ENCODE data around the gene OR8A1.
"Not testable (repeated sequence)": the region's sequence is repeated elsewhere in the genome, so short reads cannot be mapped to it uniquely, and the experiment has no call there.

Gene OR8A1

GRCh38 chr11:124595302-124595701 is 25.5 kb downstream of the OR8A1 start:
- DNase-seq (ENCODE audit: low spot score) = no peak

DNA sequence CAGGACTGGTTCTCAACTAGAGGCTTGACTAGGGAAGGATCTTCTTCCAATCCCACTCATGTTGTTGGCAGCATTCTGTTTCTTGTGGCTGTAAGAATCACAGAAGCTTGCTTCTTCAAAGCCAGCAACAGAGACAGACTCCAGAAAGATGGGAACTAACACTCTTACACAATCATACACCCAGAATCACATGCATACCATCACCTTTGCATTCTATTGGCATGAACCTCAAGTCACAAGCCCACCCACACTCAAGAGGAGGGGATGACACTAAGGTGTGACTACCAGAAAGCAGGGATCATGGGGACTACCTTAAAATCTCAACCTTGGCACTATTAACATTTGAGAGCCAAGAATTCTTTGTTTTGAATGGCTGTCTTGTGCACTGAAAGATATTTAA is 27.8 kb downstream of the OR8A1 start:
- DNase-seq (ENCODE audit: low spot score) = no peak

- no peak for DNase-seq (ENCODE audit: low spot score)
Measured at GRCh38 chr11:124600621-124601320, 31.0 kb downstream of the OR8A1 start.

DNA sequence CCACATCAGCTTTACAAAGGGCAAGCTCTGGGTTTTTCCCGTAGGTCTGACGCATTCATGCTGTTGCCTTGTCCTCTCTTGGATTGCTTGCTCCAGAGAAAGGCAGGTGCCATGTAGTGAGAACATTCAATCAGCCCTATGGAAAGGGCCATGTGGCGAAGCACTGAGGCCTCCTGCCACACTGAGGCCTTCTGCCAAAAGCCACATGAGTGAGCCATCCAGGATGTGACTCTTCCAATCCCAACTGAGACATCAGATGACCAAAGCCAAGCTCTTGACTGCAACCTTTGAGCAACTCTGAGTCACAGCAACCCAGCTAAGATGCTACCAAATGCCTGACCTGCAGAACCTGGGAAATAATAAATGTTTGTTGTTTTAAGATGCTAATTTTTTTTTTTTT is 32.4 kb downstream of the OR8A1 start:
- DNase-seq (ENCODE audit: low spot score) = no peak

DNA sequence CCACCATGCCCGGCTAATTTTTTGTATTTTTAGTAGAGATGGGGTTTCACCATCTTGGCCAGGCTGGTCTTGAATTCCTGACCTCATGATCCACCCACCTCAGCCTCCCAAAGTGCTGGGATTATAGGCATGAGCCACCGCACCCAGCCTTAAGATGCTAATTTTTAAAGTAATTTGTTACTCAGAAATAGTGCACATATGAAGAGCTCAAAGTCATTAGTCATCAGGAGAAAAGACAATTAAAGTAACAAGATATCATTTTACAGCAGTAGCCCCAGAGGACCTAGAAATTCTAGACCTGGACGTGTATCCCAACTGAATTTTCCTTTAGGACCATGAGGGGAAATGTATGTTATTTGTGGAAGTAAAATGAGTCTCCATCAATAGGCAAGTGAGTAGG is 32.9 kb downstream of the OR8A1 start:
- not testable (repeated sequence) for DNase-seq (ENCODE audit: low spot score)

GRCh38 chr11:124605719-124606118 is 35.9 kb downstream of the OR8A1 start:
- no peak for DNase-seq (ENCODE audit: low spot score)

DNA sequence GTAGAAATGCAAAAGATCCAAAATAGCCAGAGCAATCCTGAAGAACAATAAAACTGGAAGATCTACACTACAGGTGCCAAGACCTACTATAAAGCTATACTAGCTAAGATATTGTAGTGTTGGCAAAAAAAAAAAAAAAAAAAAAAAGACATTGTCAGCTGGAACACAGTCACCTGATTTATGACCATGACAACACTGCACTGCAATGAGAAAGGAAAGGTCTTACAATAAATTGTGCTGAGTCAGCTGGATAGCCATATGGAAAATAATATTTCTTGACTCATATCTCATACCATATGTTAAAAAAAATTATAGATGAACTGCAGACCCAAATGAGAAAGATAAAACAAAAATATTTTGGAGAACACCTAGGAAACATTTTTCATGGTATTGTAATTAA is 38.4 kb downstream of the OR8A1 start:
- no peak for DNase-seq (ENCODE audit: low spot score)

DNA sequence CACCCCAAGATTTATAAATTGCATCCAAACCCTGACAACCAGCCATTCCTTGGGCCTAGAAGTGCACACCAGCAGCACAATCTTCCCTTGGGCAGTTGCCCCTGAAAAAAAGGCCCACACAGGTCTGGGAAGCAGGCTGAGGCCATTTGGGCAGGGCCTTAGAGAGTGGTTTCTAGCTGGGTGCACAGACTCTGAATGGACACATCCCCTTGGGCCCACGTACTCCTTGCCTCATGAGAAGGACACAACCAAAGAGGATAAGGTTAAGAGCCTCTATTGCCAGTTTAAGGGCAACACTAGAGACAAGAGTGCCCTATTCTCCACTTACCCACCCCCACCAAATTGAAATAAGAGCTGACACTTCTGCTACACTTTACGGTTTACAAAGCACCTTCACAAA is 40.5 kb downstream of the OR8A1 start:
- DNase-seq (ENCODE audit: low spot score) = no peak

DNA sequence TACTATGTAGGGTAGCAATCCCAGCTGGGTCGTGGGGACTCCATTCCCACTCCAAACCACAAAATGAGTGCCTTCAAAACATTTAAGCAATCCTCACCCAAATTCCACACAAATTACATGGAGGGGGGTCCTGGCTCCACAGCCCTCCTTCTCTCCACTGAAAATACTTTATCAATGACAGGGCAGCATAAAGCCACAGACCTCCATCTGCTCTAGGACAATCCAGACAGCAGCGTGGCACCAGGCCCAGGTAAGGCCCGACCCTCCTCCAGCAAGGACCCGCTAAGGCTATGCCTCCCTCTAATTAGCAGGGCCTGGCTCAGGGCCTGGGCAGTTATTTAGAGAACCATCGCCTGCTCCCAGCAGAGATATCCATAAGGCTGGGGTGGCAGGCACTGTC is 41.3 kb downstream of the OR8A1 start, which contains the start of gene PANX3:
Gene PANX3 (plus strand): TSS at position 365 of the 400 bp plus-strand sequence. CDS start 129 bp downstream, outside the sequence.
- DNase-seq (ENCODE audit: low spot score) = no peak

DNA sequence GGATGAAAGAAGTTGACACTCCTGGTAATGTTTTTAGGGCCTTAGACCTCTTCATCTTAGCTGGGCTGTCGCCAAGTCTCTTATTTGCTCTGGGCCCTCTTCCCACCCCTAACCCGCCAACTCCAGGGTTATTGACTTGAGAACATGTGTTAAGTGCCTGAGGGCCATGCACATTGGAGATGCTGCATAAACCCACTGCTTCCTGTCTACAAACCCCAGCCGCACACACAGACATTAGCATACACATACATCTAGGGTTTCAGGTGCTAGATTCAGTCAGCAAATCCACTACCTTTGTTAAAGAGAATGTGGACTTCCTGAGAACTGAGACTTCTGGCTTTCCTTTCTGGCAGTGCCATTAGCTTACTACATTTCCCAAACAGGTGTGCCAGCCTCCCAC is 42.2 kb downstream of the OR8A1 start:
- no peak for DNase-seq (ENCODE audit: low spot score)

DNA sequence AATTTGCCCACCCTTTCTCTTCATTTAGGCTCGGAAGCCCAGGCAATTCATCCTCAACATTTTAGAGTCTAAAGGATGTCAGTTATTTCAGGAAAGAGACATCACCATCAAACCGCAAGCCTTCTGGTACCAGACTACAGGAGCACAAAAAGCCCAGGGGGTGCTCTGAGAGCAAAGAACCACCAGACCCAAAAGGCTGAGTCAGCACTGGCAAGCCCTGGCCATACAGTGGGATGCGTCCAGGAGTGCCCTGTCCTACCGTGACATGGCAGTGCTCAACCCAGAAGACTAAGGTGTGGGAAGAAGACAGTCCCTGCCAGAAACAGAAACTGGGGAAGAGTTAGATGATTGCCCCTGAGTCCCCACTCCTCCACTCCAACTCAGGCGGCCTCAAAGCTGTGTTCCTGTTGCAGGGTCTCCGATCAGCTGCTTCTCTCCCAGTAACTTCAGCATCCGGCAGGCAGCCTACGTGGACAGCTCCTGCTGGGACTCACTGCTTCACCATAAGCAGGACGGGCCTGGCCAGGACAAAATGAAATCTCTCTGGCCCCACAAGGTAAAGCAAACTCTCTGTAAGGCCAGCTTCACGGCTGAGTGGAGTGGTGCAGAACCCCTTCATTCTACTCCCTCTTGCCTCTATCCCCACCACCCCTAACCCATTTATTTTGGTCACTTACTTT is 42.9 kb downstream of the OR8A1 start:
- no peak for DNase-seq (ENCODE audit: low spot score)

GRCh38 chr11:124618863-124619262 is 49.1 kb downstream of the OR8A1 start:
- no peak for DNase-seq (ENCODE audit: low spot score)

Data from LoVo (cell line).